CD4-positive, alpha-beta T cell treated with Interleukin-1 beta for 1 hour (primary cell): ENCODE measurements around the gene LRRTM4.

Source experiments
- DNase-seq, 2 donors: peaks; one replicate each; pipeline ENCODE4 v3.0.0-alpha.2; 2020 to 2022

Gene LRRTM4

DNA sequence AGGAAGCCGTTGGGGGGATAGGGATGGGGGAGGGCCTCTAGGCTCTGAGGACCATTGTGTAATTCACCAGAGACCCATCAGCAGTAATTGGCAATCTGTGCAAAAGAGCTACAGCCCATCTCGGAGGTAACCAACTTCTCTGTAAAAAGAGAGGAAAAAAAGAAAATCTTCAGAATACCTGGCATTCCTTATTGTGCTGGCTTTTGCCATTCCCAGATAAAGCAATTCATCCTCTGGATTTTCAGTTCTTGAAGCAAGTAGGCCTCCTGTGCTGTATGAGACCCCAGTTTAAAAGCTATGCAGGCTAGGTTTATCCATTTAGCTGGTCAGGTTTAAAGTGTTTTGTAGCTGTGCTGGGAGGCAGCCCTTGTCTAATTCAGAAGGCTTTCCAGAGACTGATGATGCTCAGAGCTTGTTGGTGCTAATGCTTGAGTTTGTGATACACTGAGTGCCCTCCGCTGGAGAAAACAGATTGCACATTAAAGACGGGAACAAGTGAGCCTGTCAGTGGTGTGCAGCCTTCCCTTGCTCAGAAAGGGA is at the start of gene LRRTM4:
Gene LRRTM4, minus strand, starts transcription at position 446 of the 540 bp plus-strand sequence.
- no peak for DNase-seq

GRCh38 chr2:77571545-77571944 is 49.4 kb upstream of the LRRTM4 start:
- no peak for DNase-seq

- DNase-seq, result no peak
Observed at GRCh38 chr2:77567723-77568122, 45.5 kb upstream of the LRRTM4 start.

- no peak for DNase-seq
Observed at GRCh38 chr2:77566582-77566981, 44.4 kb upstream of the LRRTM4 start.

DNA sequence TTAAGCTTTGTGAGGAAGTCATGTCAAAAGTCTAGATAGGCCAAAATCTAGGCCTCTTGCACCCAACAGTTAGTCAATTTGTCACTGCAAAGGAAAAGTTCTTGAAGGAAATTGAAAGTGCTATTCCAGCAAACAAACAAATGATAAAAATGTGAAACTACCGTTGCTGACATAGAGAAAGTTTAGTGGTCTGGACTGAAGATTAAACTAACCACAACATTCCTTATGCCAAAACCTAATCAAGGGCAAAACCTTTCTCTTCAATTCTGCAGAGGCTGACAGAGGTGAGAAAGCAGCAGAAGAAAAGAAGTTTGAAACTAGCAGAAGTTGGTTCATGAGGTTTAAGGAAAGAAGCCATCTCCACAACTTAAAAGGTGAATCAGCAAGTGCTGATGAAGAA is 44.0 kb upstream of the LRRTM4 start:
- no peak for DNase-seq

- no peak for DNase-seq
Observed at GRCh38 chr2:77552956-77553355, 30.8 kb upstream of the LRRTM4 start.

- no peak for DNase-seq
Observed at GRCh38 chr2:77538031-77538430, 15.9 kb upstream of the LRRTM4 start.

- no peak for DNase-seq
Observed at GRCh38 chr2:77522888-77523287, 712 bp upstream of the LRRTM4 start.

DNA sequence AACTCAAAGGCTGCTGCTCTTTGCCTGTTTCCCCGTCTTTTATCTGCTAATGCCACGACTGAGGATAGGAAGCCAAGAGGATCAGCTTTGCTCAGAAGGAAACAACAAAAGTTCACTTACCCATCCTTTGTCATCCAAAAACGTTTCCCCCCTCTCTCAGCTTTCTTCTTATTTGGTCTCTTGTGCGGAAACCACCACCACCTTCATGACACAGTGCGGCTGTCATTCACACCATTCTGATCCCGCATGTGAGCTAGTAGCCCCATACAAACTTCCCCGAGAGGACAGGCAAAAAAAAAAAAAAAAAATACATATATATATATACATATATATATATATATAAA is 656 bp downstream of the LRRTM4 start:
- no peak for DNase-seq

- DNase-seq, result no peak
Observed at GRCh38 chr2:77520641-77521547, 1.3 kb downstream of the LRRTM4 start.

DNA sequence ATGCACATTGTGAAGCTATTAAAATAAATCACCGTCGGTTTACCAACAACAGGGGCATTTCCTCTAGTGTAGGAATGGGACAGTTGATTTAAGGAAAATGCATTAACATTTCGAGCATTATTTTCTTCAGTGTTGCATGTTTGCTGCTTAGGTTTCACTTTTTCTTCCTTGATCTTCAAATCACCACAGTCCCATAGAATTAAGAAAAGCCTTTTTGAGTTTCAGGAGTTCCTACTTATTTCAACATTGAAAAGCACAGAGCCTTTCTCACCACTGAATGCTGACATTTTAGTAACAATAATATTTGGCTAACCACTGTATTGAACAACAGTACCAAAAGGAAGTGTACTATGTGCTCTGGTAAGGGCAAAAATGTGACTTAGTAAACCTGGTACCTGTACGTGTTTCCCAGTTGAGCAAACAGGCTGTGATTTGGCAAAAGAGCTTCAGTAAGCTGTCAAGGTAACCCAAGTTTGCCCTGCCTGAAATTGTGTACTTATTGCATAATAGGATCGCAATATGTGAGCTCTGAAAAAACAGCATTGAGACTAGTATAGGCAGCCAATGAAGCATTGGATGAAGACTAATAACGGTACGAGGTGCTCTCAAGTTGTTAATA is 2.2 kb downstream of the LRRTM4 start:
- no peak for DNase-seq

DNA sequence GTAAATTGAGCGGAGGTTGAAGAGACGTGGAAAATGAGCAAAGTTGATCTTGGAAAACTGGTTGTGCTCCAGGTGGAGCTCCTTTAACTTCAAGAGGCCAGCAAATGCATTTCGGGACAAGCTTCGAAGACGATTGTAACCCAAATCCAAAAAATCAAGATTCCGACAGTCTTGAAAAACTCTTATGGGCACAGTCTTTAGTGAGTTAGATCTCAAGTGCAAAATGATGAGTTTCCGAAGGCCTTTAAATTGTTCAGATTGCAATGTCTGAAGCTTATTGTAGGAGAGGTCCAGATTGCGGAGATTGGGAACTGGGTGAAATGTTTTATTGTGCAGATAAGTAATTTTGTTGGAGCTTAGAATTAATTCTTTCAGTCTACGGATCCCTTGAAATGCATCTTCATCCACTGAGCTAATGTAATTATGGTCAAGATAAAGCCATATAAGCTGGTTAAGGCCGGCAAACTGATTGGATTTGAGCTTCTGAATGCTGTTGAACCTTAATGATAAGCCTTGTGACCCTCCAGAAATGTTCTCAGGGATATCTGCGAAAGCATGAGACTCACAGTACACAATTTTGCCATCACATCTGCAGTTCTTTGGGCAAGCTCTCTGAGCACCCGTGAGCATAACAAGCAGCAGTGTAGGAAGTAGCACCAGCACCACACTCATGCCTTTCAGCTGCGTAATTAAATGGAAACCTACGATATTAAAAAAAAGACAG is 2.9 kb downstream of the LRRTM4 start:
- DNase-seq, result no peak

GRCh38 chr2:77518311-77518710 is 3.9 kb downstream of the LRRTM4 start:
- DNase-seq, result no peak

DNA sequence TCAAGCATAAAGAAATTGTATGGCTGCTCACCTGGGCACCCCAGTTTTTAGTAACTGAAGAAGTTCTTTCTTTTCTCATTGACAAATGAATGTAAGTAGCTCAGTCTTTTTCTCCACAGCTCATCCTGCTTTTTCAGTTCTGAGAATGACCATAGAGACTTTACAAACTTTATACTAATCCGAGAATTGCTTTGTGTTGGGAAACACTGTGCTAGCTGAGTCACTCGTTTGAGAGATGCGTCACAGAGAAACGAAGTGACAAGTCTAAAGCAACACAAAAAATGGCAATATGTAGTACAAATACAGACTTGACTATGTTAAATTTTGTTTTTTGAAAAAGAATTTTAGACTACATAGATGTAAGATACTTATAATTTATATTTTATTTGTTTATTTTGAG is 9.0 kb downstream of the LRRTM4 start:
- no peak for DNase-seq

DNA sequence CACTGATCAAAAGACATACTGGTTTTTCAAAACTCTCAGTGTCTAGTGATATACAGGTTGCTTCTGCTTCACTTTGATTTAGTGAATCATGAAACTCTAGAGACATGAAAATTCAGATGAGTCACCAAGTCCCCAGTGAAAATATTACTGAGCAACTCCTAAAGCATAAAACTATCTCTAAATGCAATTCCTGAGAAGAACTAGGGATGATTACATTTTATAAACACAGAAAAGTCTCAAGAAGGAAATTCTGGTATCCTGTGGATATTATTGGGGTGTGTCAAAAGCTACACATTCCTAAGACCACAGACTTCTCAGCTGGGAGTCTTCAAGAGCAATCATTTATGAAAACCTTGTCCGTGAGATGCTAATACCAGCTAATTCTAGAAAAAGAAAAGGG is 9.7 kb downstream of the LRRTM4 start:
- no peak for DNase-seq

DNA sequence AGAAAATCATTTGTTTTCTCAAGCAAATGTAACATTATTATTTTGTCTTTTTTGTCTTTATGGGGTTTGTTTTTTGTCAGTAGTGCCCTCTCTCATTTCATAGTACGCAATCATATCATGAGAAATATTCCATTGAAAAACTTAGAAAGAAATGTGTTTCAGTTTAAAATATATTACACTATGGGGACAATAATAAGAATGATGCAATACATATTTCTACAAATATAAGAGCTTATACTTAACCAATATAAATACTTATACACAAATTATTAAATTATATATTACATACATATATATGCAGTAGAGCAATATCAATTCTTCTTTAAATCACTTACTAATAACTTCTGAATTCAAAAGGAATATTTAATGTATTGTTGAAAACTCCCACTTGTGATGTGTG is 13.7 kb downstream of the LRRTM4 start:
- no peak for DNase-seq

- no peak for DNase-seq
Observed at GRCh38 chr2:77507657-77508056, 14.5 kb downstream of the LRRTM4 start.

- DNase-seq, result no peak
Observed at GRCh38 chr2:77488141-77488540, 34.0 kb downstream of the LRRTM4 start.

- no peak for DNase-seq
Observed at GRCh38 chr2:77487074-77487803, 34.9 kb downstream of the LRRTM4 start.

- DNase-seq, result no peak
Observed at GRCh38 chr2:77484026-77484425, 38.1 kb downstream of the LRRTM4 start.

DNA sequence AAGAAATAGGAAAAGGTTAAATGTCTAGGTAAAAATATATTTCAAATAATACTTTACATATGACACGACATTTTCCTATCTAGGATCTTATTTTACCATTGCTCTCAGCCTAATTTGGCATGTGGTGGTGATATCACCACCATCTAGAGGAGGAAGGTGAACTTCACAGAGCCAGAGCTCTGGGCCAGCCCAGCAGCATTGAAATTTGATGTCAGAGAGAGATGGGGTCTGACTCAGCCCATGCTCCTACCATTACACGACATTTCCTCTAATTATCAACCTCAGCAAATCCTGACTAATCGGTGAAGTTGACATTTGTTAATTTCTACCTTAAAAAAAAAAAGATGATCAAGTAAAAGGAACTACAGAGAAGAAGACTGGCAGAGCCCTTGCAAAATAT is 42.3 kb downstream of the LRRTM4 start:
- no peak for DNase-seq

DNA sequence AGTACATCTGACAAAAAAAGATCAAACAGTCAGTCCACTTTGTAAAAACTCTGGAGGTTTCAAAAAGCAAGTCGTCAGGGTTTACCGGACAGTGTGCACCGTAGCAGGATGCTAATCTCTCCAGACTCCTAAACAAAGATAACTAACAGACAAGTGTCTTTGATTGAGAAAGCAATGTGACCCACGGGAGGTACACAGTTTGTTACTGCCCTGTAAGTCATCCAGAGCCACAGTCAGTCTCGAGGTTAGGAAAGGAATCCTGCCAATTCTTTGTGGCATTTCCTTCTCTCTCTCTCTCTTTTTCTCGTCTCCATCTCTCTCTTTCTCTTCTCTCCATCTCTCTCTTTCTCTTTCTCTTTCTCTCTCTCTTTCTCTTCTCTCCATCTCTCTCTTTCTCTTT is 42.8 kb downstream of the LRRTM4 start:
- DNase-seq, result no peak

DNA sequence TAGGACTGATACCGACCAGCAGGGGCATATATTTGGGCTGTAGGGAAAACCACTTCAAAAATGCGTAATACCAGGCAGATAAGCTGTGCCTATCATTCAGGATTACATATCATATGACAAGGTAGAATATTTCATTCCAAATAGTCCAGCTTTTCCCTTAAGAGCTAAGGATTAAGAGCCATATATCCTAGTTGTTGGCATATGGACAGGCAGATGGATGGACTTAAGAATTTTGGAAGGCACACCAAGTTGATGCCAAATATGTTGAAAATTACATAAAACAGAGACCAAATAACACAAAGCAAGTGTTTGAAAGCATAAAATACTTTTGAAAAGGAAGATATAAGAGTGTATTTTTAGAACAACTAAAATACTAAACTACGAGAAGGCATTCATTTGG is 52.1 kb downstream of the LRRTM4 start:
- no peak for DNase-seq
